ENCODE measurements around the gene TMEM248. TPM values are rescaled to one million over a fixed set of nuclear protein-coding genes. Genes with fewer than 3 reads are reported as not detected.

TMEM248 gene
- total RNA-seq, 1 experiment from 2014 or later, result 60.4 TPM

DNA sequence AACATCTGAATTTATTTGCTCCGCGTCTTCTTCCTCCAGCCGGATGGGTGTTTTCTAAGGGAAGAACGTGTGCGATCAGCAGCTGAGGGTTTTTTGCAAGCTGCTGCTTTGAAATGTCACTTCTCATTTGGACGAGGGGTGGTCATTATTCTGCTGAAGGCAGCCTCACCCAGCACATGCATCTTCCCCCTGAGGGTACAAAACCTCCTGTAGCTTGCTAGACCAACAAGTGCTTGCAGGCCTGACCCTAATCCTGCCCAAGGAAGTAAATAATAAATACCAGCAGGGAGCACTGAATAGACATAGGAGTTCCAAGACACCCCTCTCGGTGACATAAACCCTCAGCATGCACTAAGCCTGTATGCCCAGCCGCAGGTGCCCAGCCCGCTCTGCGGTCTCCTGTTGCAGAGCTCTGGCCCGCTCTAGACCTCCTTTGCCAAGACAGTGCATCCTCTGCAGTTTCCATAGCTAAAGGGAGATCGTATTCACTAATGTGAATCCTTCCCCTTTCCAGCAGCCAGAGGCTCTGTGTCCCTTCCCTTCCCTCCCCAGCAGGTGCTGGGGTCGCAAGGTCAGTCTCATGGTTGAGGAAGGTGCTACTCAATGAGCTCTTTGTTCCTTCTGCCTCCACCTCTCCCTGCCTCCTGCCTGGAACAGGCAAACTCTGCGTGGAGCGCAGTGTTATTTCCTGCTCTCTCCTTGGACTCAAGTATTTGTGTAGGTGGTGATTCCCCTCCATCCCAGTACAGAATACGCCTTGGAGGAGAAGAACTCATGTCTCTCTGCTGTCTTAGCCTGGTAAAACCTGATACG lies 37.7 kb downstream of the TMEM248 start:
- Mint-ChIP-seq H3K4me1 (no peaks in the 10 kb centered on the region), H3K27ac (no peak overlapping the region), H3K27me3 (ENCODE audit: low read depth) (no peaks in the 10 kb centered on the region), H3K4me3 (no peak overlapping the region), H3K36me3 (peaks cover 18% of the 10 kb centered on the region), H3K9me3 (no peaks in the 10 kb centered on the region)
- ATAC-seq (no peak), DNase-seq (ENCODE audit: low spot score) (no peak)
- TF ChIP-seq FOXP4 (CRISPR knock-in tag; IDR thresholded peaks at IDR 0.05), result no peak
- no peak for TF ChIP-seq GABPB1 (CRISPR knock-in tag; IDR thresholded peaks at IDR 0.05)
- TF ChIP-seq ZNF532 (CRISPR knock-in tag; IDR thresholded peaks at IDR 0.05; ENCODE audit: borderline replicate concordance), result no peak
- no peak for TF ChIP-seq ZBTB21 (CRISPR knock-in tag; IDR thresholded peaks at IDR 0.05; ENCODE audit: borderline replicate concordance)
- TF ChIP-seq ZNF281 (CRISPR knock-in tag; IDR thresholded peaks at IDR 0.05), result no peak
- TF ChIP-seq, protein P1, sequence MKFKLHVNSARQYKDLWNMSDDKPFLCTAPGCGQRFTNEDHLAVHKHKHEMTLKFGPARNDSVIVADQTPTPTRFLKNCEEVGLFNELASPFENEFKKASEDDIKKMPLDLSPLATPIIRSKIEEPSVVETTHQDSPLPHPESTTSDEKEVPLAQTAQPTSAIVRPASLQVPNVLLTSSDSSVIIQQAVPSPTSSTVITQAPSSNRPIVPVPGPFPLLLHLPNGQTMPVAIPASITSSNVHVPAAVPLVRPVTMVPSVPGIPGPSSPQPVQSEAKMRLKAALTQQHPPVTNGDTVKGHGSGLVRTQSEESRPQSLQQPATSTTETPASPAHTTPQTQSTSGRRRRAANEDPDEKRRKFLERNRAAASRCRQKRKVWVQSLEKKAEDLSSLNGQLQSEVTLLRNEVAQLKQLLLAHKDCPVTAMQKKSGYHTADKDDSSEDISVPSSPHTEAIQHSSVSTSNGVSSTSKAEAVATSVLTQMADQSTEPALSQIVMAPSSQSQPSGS (CRISPR knock-in tag; IDR thresholded peaks at IDR 0.05; ENCODE audit: borderline replicate concordance, low read depth), result no peak
- TF ChIP-seq ZNF671 (CRISPR knock-in tag; IDR thresholded peaks at IDR 0.05), result no peak
- TF ChIP-seq, protein P2, sequence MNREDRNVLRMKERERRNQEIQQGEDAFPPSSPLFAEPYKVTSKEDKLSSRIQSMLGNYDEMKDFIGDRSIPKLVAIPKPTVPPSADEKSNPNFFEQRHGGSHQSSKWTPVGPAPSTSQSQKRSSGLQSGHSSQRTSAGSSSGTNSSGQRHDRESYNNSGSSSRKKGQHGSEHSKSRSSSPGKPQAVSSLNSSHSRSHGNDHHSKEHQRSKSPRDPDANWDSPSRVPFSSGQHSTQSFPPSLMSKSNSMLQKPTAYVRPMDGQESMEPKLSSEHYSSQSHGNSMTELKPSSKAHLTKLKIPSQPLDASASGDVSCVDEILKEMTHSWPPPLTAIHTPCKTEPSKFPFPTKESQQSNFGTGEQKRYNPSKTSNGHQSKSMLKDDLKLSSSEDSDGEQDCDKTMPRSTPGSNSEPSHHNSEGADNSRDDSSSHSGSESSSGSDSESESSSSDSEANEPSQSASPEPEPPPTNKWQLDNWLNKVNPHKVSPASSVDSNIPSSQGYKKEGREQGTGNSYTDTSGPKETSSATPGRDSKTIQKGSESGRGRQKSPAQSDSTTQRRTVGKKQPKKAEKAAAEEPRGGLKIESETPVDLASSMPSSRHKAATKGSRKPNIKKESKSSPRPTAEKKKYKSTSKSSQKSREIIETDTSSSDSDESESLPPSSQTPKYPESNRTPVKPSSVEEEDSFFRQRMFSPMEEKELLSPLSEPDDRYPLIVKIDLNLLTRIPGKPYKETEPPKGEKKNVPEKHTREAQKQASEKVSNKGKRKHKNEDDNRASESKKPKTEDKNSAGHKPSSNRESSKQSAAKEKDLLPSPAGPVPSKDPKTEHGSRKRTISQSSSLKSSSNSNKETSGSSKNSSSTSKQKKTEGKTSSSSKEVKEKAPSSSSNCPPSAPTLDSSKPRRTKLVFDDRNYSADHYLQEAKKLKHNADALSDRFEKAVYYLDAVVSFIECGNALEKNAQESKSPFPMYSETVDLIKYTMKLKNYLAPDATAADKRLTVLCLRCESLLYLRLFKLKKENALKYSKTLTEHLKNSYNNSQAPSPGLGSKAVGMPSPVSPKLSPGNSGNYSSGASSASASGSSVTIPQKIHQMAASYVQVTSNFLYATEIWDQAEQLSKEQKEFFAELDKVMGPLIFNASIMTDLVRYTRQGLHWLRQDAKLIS (CRISPR knock-in tag; IDR thresholded peaks at IDR 0.05; ENCODE audit: borderline replicate concordance), result no peak
- TF ChIP-seq JUN (CRISPR knock-in tag; IDR thresholded peaks at IDR 0.05), result no peak
- no peak for TF ChIP-seq FOXJ3 (CRISPR knock-in tag; IDR thresholded peaks at IDR 0.05; ENCODE audit: borderline replicate concordance)
- TF ChIP-seq, protein P3, sequence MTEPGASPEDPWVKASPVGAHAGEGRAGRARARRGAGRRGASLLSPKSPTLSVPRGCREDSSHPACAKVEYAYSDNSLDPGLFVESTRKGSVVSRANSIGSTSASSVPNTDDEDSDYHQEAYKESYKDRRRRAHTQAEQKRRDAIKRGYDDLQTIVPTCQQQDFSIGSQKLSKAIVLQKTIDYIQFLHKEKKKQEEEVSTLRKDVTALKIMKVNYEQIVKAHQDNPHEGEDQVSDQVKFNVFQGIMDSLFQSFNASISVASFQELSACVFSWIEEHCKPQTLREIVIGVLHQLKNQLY (CRISPR knock-in tag; IDR thresholded peaks at IDR 0.05), result no peak
- TF ChIP-seq CDX4 (CRISPR knock-in tag; IDR thresholded peaks at IDR 0.05; ENCODE audit: borderline replicate concordance), result no peak
- no peak for TF ChIP-seq USF1 (CRISPR knock-in tag; IDR thresholded peaks at IDR 0.05)
- TF ChIP-seq HMGXB4 (CRISPR knock-in tag; IDR thresholded peaks at IDR 0.05), result no peak
- TF ChIP-seq EMX1 (CRISPR knock-in tag; IDR thresholded peaks at IDR 0.05), result no peak
- no peak for TF ChIP-seq KAT7 (CRISPR knock-in tag; IDR thresholded peaks at IDR 0.05; ENCODE audit: borderline replicate concordance)
- CTCF ChIA-PET, result interaction anchor here (1.1 kb wide), 1 partner anchor 54 kb away, joined by 3 read pairs; no protein-coding TSS in a partner anchor
- POLR2A ChIA-PET, result no interaction called here
